Measurements from ENCODE around the gene GRM5.
"Not testable (repeated sequence)": the region's sequence is repeated elsewhere in the genome, so short reads cannot be mapped to it uniquely, and the experiment has no call there.

Gene GRM5

DNA sequence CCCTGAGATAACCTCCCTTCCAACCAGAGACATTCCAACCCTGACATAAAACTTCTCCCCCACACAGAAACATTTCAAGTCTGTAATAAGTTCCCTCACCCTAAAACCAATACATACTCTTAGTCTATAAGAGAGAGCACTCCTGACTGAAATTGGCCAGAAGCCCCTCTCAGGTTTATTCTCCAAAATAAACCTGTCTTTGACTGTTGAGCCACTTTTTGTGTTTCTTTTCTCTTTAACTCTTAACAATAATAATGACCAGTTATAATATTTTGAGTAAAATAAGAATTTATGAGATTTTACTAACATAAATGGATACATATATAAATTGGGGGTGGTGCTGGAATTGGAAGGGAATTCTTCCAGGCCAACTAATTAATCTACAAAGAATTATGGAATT, 93.6 kb downstream of the GRM5 start:
- DNase-seq (ENCODE audit: low read depth) = no peak

- not testable (repeated sequence) for DNase-seq (ENCODE audit: low read depth)
These were observed 104.2 kb downstream of the GRM5 start for GRCh38 chr11:88961621-88962020.

GRCh38 chr11:88959857-88960256, 105.9 kb downstream of the GRM5 start:
- DNase-seq (ENCODE audit: low read depth) = not testable (repeated sequence)

DNA sequence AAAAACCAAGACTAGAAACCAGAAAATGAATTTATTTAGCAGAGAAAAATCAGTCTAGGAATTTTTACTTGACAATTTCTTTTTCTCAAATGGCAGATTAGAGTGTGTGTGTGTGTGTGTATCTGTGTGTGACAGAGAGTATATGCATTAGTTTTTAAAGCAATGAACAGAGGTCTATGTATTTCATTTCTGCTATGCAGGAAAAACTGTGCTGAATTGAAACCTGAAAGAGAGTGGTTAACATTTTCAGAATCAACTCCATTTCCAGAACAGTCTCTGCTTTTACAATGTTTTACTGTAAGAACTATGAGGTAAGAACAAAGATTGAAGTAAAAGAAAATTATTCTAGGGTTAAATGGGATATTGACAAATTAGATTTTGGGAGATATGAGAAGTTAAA, 114.8 kb downstream of the GRM5 start:
- no peak for DNase-seq (ENCODE audit: low read depth)

- not testable (repeated sequence) for DNase-seq (ENCODE audit: low read depth)
These were observed 116.9 kb downstream of the GRM5 start for GRCh38 chr11:88948908-88949307.

GRCh38 chr11:88947843-88948572, 117.8 kb downstream of the GRM5 start:
- not testable (repeated sequence) for DNase-seq (ENCODE audit: low read depth)

DNA sequence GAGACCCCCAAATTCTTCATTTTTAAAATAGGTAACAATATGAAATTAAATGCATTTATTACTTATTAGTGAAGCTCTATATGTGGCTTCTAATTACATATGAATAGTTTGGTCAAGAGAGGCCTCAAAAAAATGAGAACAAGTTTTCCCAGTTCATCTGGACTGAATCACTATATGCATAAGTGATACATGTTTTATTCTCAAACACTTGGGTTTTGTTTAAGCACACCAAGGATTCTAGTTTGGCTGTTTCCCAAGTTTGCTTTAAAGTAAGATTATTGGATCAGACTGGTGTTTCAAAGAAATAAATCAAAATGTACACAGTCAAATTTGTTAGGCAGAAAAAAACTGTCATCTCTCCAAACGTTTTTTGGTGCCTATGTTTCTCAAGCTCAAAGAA, 136.1 kb downstream of the GRM5 start:
- not testable (repeated sequence) for DNase-seq (ENCODE audit: low read depth)

- DNase-seq (ENCODE audit: low read depth) = not testable (repeated sequence)
These were observed 148.7 kb downstream of the GRM5 start for GRCh38 chr11:88917065-88917464.

DNA sequence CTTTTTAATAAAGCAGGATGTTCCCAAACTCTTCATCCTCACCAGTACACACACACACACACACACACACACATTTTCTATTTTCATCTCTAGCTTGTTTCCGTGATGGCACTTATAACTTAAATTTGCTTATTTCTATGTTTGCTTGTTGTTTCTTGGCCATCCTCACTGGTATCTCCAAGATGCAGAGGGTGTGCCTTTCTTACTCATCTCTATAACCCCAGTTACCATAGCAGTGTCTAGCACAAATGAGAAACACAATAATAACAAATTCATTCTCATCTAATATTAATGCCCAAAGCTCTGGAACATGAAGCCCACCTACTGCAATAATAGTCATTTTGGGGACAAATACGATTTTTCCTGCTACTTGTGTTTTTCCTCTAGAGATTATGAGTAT, 156.3 kb downstream of the GRM5 start:
- DNase-seq (ENCODE audit: low read depth) = no peak

DNA sequence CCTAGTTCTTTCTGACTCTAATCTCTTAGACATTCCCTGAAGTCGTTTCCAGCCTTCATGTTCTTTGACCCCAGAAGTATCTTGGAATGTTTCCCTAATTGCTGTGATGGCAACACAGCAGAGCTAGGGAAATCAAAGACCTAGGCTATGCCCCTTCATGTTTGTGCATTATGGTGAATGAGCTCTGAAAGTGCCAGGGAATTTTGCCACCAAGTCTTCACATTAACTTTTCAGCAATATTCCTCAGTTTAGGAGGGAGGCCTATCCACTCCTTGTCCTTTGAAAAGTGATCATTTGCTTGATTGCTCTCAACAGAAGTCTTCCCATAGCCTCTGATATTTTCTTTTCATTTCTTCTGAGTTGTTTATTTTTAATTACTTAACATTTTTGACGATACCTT, 164.3 kb downstream of the GRM5 start:
- not testable (repeated sequence) for DNase-seq (ENCODE audit: low read depth)

DNA sequence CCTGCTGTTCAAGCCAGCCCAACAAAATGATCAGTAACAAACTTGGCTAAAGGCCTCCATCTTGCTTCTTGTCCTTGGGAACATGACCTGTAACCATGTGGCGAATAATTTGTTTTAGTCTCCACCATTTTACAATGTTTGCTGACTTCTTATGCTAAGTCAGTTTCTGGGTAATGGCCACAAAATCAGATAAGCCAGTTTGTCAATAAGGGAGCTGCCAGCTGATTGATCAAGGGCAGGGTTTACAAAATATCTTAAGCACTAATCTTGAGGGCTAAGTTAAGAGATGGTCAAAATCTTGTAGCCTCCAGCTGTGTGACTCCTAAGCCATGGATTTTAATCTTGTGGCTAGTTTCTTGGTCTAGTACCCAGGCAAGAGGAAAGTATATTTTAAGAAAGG, 176.9 kb downstream of the GRM5 start:
- DNase-seq (ENCODE audit: low read depth) = not testable (repeated sequence)

- DNase-seq (ENCODE audit: low read depth) = no peak
These were observed 179.0 kb downstream of the GRM5 start for GRCh38 chr11:88886796-88887195.

- DNase-seq (ENCODE audit: low read depth) = not testable (repeated sequence)
These were observed 183.0 kb downstream of the GRM5 start for GRCh38 chr11:88882800-88883199.

- no peak for DNase-seq (ENCODE audit: low read depth)
These were observed 204.2 kb downstream of the GRM5 start for GRCh38 chr11:88861618-88862017.

DNA sequence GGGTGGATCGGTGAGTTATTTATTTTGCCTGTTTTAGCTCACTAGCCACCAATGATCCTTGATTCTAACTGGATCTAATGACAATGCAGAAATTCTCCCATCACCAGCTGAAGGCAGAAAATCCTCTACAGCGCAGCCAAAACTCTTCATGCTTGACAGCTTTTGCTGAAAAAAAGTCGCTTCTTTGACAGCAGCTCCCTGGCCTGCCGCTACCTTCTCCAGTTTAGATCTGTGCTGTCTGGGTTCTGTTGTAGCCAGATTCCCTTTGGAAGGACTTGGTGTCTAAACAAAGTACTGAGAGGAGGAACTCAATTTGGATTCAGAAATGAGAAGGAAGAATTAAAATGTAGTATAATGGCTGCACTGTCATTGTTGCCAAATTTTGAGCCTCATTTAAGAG, 205.4 kb downstream of the GRM5 start:
- not testable (repeated sequence) for DNase-seq (ENCODE audit: low read depth)

DNA sequence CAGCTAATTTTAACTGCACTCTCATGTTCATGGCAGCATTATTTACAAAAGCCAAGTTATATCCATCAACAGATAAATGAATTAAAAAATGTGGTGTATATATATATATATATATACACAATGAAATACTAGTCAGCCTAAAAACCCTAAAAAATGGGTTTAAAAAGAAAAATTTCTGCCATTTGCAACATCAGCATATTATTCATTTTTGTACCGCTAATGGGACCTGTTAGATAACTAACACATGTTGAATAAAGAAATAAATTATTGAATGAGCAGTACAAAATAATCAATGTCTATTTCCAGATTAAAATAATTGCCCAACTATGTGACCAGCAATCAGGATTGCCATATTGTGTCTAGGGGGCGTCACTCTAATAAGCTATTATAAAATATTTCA, 211.8 kb downstream of the GRM5 start:
- not testable (repeated sequence) for DNase-seq (ENCODE audit: low read depth)

DNA sequence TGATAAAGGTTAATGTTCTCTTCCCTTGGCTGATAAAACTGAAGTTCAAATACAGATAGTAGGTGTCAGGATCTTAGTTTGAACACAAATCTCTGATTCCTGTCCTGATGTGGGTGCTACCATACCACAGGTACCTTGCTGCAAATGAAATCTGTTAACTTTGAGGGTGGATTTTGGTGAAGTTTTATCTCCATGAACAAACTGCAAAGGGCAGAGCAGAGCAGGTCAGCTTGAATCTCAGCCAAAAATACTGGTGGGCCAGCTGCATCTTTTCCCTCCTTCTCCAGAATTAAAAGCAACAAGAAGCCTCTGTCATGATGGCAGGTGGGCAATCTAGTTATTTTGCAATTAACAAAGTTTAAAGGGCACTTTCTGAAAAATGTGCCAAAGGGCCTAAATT, 214.2 kb downstream of the GRM5 start:
- not testable (repeated sequence) for DNase-seq (ENCODE audit: low read depth)

DNA sequence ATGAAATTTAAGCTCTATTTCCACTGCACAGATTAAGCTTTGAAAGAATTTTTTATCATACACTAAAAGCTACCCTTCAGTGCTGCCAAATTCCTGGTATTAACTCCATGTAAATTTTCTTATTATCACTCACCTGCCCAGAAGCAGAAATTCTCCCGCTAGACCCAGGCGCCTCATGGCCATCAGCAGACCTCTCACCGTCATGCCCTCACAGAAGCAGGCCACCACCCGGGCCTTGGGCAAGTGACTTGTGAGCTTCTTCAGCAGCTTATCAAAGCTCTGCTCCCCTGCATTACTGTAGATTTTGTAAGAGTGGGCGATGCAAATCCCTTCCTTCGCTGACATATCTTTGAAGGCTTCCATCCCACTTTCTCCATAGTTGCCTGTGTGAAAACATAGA, 216.0 kb downstream of the GRM5 start:
- DNase-seq (ENCODE audit: low read depth) = not testable (repeated sequence)

DNA sequence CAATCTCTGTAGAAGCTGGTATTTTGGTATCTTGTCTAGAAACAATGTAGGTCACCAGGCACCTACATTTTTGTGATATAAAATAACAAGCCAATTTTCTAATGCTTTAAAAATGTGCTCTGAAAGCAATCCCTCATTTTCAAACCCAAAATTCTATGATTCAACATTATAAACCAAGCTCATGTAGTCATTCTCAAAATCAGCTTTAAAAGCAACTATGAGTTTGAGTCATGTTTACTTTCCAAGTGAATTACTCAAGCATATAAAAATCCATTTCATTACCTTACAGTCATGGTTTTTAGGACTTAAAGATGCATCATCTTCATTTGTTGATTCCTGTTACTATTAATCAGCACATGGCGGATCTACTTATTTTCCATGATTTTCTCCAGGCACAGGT, 216.4 kb downstream of the GRM5 start:
- no peak for DNase-seq (ENCODE audit: low read depth)

GRCh38 chr11:88846266-88846665, 219.5 kb downstream of the GRM5 start:
- not testable (repeated sequence) for DNase-seq (ENCODE audit: low read depth)

- DNase-seq (ENCODE audit: low read depth) = not testable (repeated sequence)
These were observed 220.8 kb downstream of the GRM5 start for GRCh38 chr11:88844941-88845340.

- not testable (repeated sequence) for DNase-seq (ENCODE audit: low read depth)
These were observed 221.9 kb downstream of the GRM5 start for GRCh38 chr11:88843766-88844426.

DNA sequence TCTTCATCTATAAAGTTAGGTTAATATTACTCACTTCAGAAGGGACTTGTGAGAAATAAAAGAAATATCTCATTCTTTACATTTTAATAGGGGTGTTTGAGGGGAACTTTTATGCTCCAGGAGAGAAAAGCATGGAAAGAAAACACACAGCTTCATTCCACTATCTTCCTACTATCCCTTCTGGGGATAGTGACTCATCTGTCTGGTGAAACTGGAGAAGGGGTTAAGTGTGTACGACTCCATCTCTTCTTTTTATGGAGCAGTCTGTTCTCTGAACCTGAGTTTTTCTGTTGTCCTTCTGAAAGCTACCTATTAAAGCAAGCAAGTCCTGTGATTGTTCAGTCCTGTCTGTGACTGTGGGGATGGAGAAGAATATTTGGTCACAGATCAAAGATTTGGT, 227.6 kb downstream of the GRM5 start:
- DNase-seq (ENCODE audit: low read depth) = not testable (repeated sequence)

- DNase-seq (ENCODE audit: low read depth) = not testable (repeated sequence)
These were observed 230.1 kb downstream of the GRM5 start for GRCh38 chr11:88835709-88836108.

Data from stimulated activated CD8-positive, alpha-beta memory T cell treated with anti-CD3 and anti-CD28 coated beads, Interleukin-15, amount 100 ng/mL, for 24 hours (primary cell).